ACC112 (cell line): ENCODE results near the gene TMC4.
"Not testable (repeated sequence)": the region's sequence is repeated elsewhere in the genome, so short reads cannot be mapped to it uniquely, and the experiment has no call there.

Experiments used
- H2AFZ ChIP-seq: fragments of 200-600 bp; sonication (generic); one replicate; pipeline ENCODE4 v1.6.0; 2017; ENCODE audit warnings: antibody characterized with exemption, low read length; ENCODE audit not compliant: unreplicated experiment
- H3K27ac ChIP-seq: fragments of 200-600 bp; sonication (generic); 2 replicates; pipeline ENCODE4 v1.5.1; 2014; ENCODE audit warnings: low read depth, mild to moderate bottlenecking, antibody characterized with exemption, low read length, moderate library complexity
- H3K27me3 ChIP-seq: fragments of 200-600 bp; sonication (generic); 2 replicates; pipeline ENCODE4 v1.6.1; 2014; ENCODE audit warnings: mild to moderate bottlenecking, antibody characterized with exemption, low read length, moderate library complexity, mixed read lengths; ENCODE audit not compliant: insufficient read depth
- H3K36me3 ChIP-seq: fragments of 200-600 bp; sonication (generic); 2 replicates; pipeline ENCODE4 v1.6.1; 2016; ENCODE audit warnings: mild to moderate bottlenecking, antibody characterized with exemption, low read length, moderate library complexity, mixed read lengths; ENCODE audit not compliant: insufficient read depth
- H3K4me1 ChIP-seq: fragments of 200-600 bp; sonication (generic); one replicate; pipeline ENCODE4 v1.6.1; 2016; ENCODE audit warnings: low read length, mixed read lengths; ENCODE audit not compliant: insufficient read depth, unreplicated experiment, control insufficient read depth
- H3K4me3 ChIP-seq: fragments of 200-600 bp; sonication (generic); 2 replicates; pipeline ENCODE4 v1.5.1; 2014; ENCODE audit warnings: mild to moderate bottlenecking, low read depth, low read length
- H3K79me2 ChIP-seq: fragments of 200-600 bp; sonication (generic); one replicate; pipeline ENCODE4 v1.6.0; 2016; ENCODE audit warnings: low read length; ENCODE audit not compliant: control insufficient read depth, unreplicated experiment, insufficient read depth

TMC4 gene

GRCh38 chr19:54189735-54190502 lies 17.0 kb upstream of the TMC4 start:
- Histone ChIP-seq H3K79me2 (peaks cover 45% of the 10 kb centered on the region), H3K4me3 (peak overlapping the region; percentile 98), H3K4me1 (peaks cover 8% of the 10 kb centered on the region), H3K27ac (peak overlapping the region; percentile 99), H3K36me3 (no peaks in the 10 kb centered on the region), H2AFZ (peak overlapping the region; percentile 52), H3K27me3 (no peaks in the 10 kb centered on the region)

- peaks cover 45% of the 10 kb centered on the region for H3K79me2 ChIP-seq
Observed at GRCh38 chr19:54189145-54189734, 16.3 kb upstream of the TMC4 start, which contains the start of gene MBOAT7. Gene MBOAT7 (minus strand): TSS chr19:54189580. CDS start chr19:54188508, 1,072 bp downstream.

GRCh38 chr19:54188215-54188871 lies 15.4 kb upstream of the TMC4 start:
- peaks cover 44% of the 10 kb centered on the region for H3K79me2 ChIP-seq
- H3K27me3 ChIP-seq: no peaks in the 10 kb centered on the region
- H2AFZ ChIP-seq: no peak overlapping the region
- H3K4me3 ChIP-seq: peak overlapping the region; percentile 85
- H3K36me3 ChIP-seq: 0 out of 2 replicates have a peak, but pooled peaks cover under 1% of the 10 kb centered on the region
- H3K4me1 ChIP-seq: peaks cover 8% of the 10 kb centered on the region
- peak overlapping the region; percentile 99 for H3K27ac ChIP-seq

More at GRCh38 chr19:54189145-54189734, 16.3 kb upstream of the TMC4 start, which contains the start of gene MBOAT7:
- H3K4me1 ChIP-seq: peaks cover 8% of the 10 kb centered on the region
- H3K4me3 ChIP-seq: peak within 1 kb of the TSS; percentile 98
- no peaks in the 10 kb centered on the region for H3K27me3 ChIP-seq
- peak within 1 kb of the TSS; percentile 76 for H2AFZ ChIP-seq
- H3K27ac ChIP-seq: peak within 1 kb of the TSS; percentile 99
- no peaks in the 10 kb centered on the region for H3K36me3 ChIP-seq

GRCh38 chr19:54186934-54187381 lies 14.0 kb upstream of the TMC4 start:
- no peaks in the 10 kb centered on the region for H3K27me3 ChIP-seq
- peaks cover under 1% of the 10 kb centered on the region for H3K4me1 ChIP-seq
- H3K36me3 ChIP-seq: 0 out of 2 replicates have a peak, but pooled peaks cover 5% of the 10 kb centered on the region
- H2AFZ ChIP-seq: no peak overlapping the region
- peaks cover 31% of the 10 kb centered on the region for H3K79me2 ChIP-seq
- no peak overlapping the region for H3K27ac ChIP-seq
- H3K4me3 ChIP-seq: no peak overlapping the region

- H3K4me3 ChIP-seq: no peak overlapping the region
- 0 out of 2 replicates have a peak, but pooled peaks cover 5% of the 10 kb centered on the region for H3K36me3 ChIP-seq
- no peak overlapping the region for H3K27ac ChIP-seq
- H3K27me3 ChIP-seq: no peaks in the 10 kb centered on the region
- peaks cover 26% of the 10 kb centered on the region for H3K79me2 ChIP-seq
- H2AFZ ChIP-seq: no peak overlapping the region
- H3K4me1 ChIP-seq: no peaks in the 10 kb centered on the region
Observed at GRCh38 chr19:54186351-54186750, 13.4 kb upstream of the TMC4 start.

GRCh38 chr19:54183431-54183830 lies 10.5 kb upstream of the TMC4 start:
- peaks cover 20% of the 10 kb centered on the region for H3K79me2 ChIP-seq
- no peak overlapping the region for H2AFZ ChIP-seq
- H3K27ac ChIP-seq: no peak overlapping the region
- H3K36me3 ChIP-seq: 0 out of 2 replicates have a peak, but pooled peaks cover 5% of the 10 kb centered on the region
- H3K27me3 ChIP-seq: no peaks in the 10 kb centered on the region
- no peaks in the 10 kb centered on the region for H3K4me1 ChIP-seq
- H3K4me3 ChIP-seq: no peak overlapping the region

- not testable (repeated sequence) for H3K79me2 ChIP-seq, H3K4me1 ChIP-seq, H3K27ac ChIP-seq, H3K4me3 ChIP-seq, H3K36me3 ChIP-seq, H2AFZ ChIP-seq, H3K27me3 ChIP-seq
Observed at GRCh38 chr19:54181894-54182293, 8.9 kb upstream of the TMC4 start.

GRCh38 chr19:54180691-54181091 lies 7.7 kb upstream of the TMC4 start:
- H3K36me3 ChIP-seq: 0 out of 2 replicates have a peak, but pooled peaks cover 5% of the 10 kb centered on the region
- no peak overlapping the region for H2AFZ ChIP-seq
- H3K79me2 ChIP-seq: no peaks in the 10 kb centered on the region
- no peak overlapping the region for H3K27ac ChIP-seq
- no peaks in the 10 kb centered on the region for H3K4me1 ChIP-seq
- no peak overlapping the region for H3K4me3 ChIP-seq
- H3K27me3 ChIP-seq: no peaks in the 10 kb centered on the region

- H3K36me3 ChIP-seq: 0 out of 2 replicates have a peak, but pooled peaks cover 5% of the 10 kb centered on the region
- H3K4me1 ChIP-seq: no peaks in the 10 kb centered on the region
- H3K79me2 ChIP-seq: no peaks in the 10 kb centered on the region
- no peak overlapping the region for H2AFZ ChIP-seq
- H3K27ac ChIP-seq: no peak overlapping the region
- no peaks in the 10 kb centered on the region for H3K27me3 ChIP-seq
- H3K4me3 ChIP-seq: no peak overlapping the region
Observed at GRCh38 chr19:54179921-54180461, 7.0 kb upstream of the TMC4 start.

GRCh38 chr19:54179262-54179852 lies 6.4 kb upstream of the TMC4 start:
- Histone ChIP-seq H3K79me2 (no peaks in the 10 kb centered on the region), H3K27me3 (no peaks in the 10 kb centered on the region), H3K4me3 (no peak overlapping the region), H3K27ac (no peak overlapping the region), H2AFZ (no peak overlapping the region), H3K36me3 (0 out of 2 replicates have a peak, but pooled peaks cover 5% of the 10 kb centered on the region), H3K4me1 (no peaks in the 10 kb centered on the region)
